ENCODE results near the gene VAMP8.
A peak's percentile ranks its signal among the peaks of the same experiment; 100 is the strongest.
"Not testable (repeated sequence)": the region's sequence is repeated elsewhere in the genome, so short reads cannot be mapped to it uniquely, and the experiment has no call there.

VAMP8 gene

GRCh38 chr2:85598594-85599340 lies 21.4 kb downstream of the VAMP8 start:
- DNase-seq (ENCODE audit: low read depth), result no peak
- no peak overlapping the region for H3K4me3 ChIP-seq (ENCODE audit: low read depth, low read length)
- no peak for TF ChIP-seq CTCF (IDR thresholded peaks at IDR 0.05; ENCODE audit: low read depth, low read length, missing control alignments)

- TF ChIP-seq CTCF (IDR thresholded peaks at IDR 0.05; ENCODE audit: low read depth, low read length, missing control alignments), result no peak
- no peak overlapping the region for H3K4me3 ChIP-seq (ENCODE audit: low read depth, low read length)
- DNase-seq (ENCODE audit: low read depth), result no peak
These were observed 22.3 kb downstream of the VAMP8 start for GRCh38 chr2:85599468-85600234.

DNA sequence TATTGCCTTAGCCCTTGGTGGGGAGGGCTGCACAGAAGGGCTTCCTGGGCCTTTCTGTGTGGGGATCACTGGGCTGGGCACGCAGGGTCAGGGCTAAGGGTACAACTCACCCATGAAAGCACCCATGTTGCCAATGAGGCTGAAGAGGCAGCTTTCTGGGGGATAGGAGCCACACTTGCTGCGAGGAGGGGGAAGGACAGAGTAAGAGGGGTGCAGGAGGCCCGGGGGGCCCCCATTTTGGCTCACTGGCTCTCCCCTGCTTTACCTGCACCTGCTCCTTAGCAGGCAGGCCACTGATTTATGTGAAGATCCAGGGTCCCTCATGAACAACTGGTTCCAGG lies 22.8 kb downstream of the VAMP8 start:
- H3K4me3 ChIP-seq (ENCODE audit: low read depth, low read length), result no peak overlapping the region
- TF ChIP-seq CTCF (IDR thresholded peaks at IDR 0.05; ENCODE audit: low read depth, low read length, missing control alignments), result no peak
- no peak for DNase-seq (ENCODE audit: low read depth)

- no peak overlapping the region for H3K4me3 ChIP-seq (ENCODE audit: low read depth, low read length)
These were observed 23.8 kb downstream of the VAMP8 start for GRCh38 chr2:85600951-85601770.

GRCh38 chr2:85601771-85602475 lies 24.5 kb downstream of the VAMP8 start:
- DNase-seq (ENCODE audit: low read depth), result no peak
- H3K4me3 ChIP-seq (ENCODE audit: low read depth, low read length), result peak overlapping the region; percentile 59
- TF ChIP-seq CTCF (IDR thresholded peaks at IDR 0.05; ENCODE audit: low read depth, low read length, missing control alignments), result no peak

More at GRCh38 chr2:85600951-85601770, 23.8 kb downstream of the VAMP8 start:
- no peak for TF ChIP-seq CTCF (IDR thresholded peaks at IDR 0.05; ENCODE audit: low read depth, low read length, missing control alignments)
- DNase-seq (ENCODE audit: low read depth), result no peak

DNA sequence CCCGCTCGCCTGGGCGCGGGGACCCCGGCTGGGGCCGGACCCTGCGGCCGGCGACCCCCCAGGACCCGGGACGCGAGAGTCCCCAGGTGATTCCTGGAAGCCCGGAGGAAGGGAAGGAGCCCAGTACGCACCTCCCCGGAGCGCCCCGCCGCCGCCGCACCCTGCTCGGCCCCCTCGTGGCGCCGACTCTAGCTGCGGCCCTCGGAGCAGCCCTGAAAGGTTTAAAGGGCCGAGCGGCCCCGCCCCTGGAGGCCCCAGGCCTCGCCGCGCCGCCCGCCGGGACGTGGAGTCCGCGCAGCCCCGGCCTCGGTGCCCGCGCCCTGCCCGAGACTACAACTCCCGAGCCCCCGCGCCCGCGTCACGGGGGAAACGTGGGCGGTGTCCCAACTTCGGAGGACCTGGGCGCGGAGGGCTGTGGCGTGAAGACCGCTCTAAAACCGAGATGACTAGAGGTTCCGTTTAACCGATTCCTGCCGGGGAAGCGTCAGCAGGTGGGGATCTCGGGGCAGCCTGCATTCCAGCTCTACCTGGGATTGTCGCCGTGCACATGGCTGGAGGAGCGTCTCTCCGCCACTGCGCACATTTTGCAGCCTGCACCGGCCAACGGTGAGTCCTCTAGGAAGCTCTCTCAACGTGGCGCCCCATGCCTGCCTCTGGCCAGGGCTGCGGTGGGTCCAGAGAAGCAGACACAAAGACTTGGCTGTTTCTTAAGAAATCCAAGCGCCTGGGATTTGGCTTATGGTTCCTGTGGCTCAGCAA lies 25.3 kb downstream of the VAMP8 start, which contains the start of gene TMEM150A:
TSS of gene TMEM150A (minus strand) at position 223 of the 759 bp plus-strand sequence. CDS start 750 bp downstream, outside the sequence.
- DNase-seq (ENCODE audit: low read depth), result no peak
- TF ChIP-seq CTCF (IDR thresholded peaks at IDR 0.05; ENCODE audit: low read depth, low read length, missing control alignments), result peak; percentile 27
- H3K4me3 ChIP-seq (ENCODE audit: low read depth, low read length), result peak within 1 kb of the TSS; percentile 59

DNA sequence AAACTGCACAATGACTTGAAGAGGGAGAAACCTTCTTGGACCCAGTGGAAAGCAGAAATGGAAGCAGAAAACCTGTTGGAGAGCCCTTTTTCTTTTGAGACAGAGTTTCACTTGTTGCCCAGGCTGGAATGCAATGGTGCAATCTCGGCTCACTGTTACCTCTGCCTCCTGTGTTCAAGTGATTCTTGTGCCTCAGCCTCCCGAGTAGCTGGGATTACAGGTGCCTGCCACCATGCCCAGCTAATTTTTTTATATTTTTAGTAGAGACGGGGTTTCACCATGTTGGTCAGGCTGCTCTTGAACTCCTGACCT lies 26.7 kb downstream of the VAMP8 start:
- not testable (repeated sequence) for DNase-seq (ENCODE audit: low read depth)

More for the DNA sequence above, 26.7 kb downstream of the VAMP8 start:
- H3K4me3 ChIP-seq (ENCODE audit: low read depth, low read length), result not testable (repeated sequence)

Measured in GM12864 (cell line).